Ishikawa (cell line): ENCODE results near the gene SNED1.

Experiments used
- EGR1 ChIP-seq: IDR thresholded peaks from 2 replicates; pipeline ENCODE4 v1.6.1; 2012
- EP300 ChIP-seq: IDR thresholded peaks from 2 replicates; pipeline ENCODE4 v1.6.1; 2012; ENCODE audit warnings: borderline replicate concordance
- FOXM1 ChIP-seq: IDR thresholded peaks from 2 replicates; pipeline ENCODE4 v1.6.1; 2012; ENCODE audit warnings: low read depth, borderline replicate concordance
- MAX ChIP-seq: IDR thresholded peaks from 2 replicates; pipeline ENCODE4 v1.6.1; 2012
- NFIC ChIP-seq: IDR thresholded peaks from 2 replicates; pipeline ENCODE4 v1.6.1; 2012
- REST ChIP-seq: IDR thresholded peaks from 2 replicates; pipeline ENCODE4 v1.6.1; 2012; ENCODE audit warnings: low read depth, mild to moderate bottlenecking
- TCF12 ChIP-seq: IDR thresholded peaks from 2 replicates; pipeline ENCODE4 v1.6.1; 2012; ENCODE audit warnings: low read depth
- YY1 ChIP-seq: IDR thresholded peaks from 2 replicates; pipeline ENCODE4 v1.6.1; 2012; ENCODE audit warnings: low read depth

- TF ChIP-seq NFIC, result no peak
- TF ChIP-seq EP300, result no peak
- no peak for TF ChIP-seq REST
- TF ChIP-seq TCF12, result no peak
- no peak for TF ChIP-seq EGR1
- no peak for TF ChIP-seq FOXM1
- TF ChIP-seq YY1, result no peak
- TF ChIP-seq MAX, result no peak
Observed at GRCh38 chr2:241129086-241129871, 130.9 kb downstream of the SNED1 start.
